Chondrocyte (in vitro differentiated cells): ENCODE results near the gene MGARP. TPM values are rescaled to one million over a fixed set of nuclear protein-coding genes. Genes with fewer than 3 reads are reported as not detected.

Experiments used
- DNase-seq: peaks from one replicate; pipeline ENCODE4 v3.0.0; 2021; ENCODE audit warnings: mixed read lengths, low spot score
- H3K27ac Mint-ChIP-seq: one replicate; pipeline ENCODE4 v1.8.0; 2021; ENCODE audit warnings: mild to moderate bottlenecking, moderate library complexity, mixed read lengths; ENCODE audit not compliant: unreplicated experiment
- H3K27me3 Mint-ChIP-seq: 2 replicates; pipeline ENCODE4 v1.8.0; 2021; ENCODE audit warnings: low read depth, mixed read lengths
- H3K36me3 Mint-ChIP-seq: 2 replicates; pipeline ENCODE4 v1.8.0; 2021; ENCODE audit warnings: low read depth, mixed read lengths
- H3K4me1 Mint-ChIP-seq: 2 replicates; pipeline ENCODE4 v1.8.0; 2021; ENCODE audit warnings: low read depth, mild to moderate bottlenecking, mixed read lengths
- H3K4me3 Mint-ChIP-seq: one replicate; pipeline ENCODE4 v1.8.0; 2021; ENCODE audit warnings: mild to moderate bottlenecking, moderate library complexity, mixed read lengths; ENCODE audit not compliant: unreplicated experiment
- H3K9me3 Mint-ChIP-seq: 2 replicates; pipeline ENCODE4 v1.8.0; 2021; ENCODE audit warnings: low read depth, mixed read lengths
- CTCF ChIP-seq: fragments of 200-600 bp; sonication (generic); IDR thresholded peaks from 2 replicates; pipeline ENCODE4 v1.5.0; 2021; ENCODE audit warnings: antibody characterized with exemption, mild to moderate bottlenecking, moderate library complexity
- total RNA-seq: library from RNA; stranded (reverse); gene quantifications from 3 replicates; pipeline ENCODE4 v1.2.1, GENCODE V29; 2021

The MGARP gene
- total RNA-seq, 1 donor from 2014 or later = 3.5 TPM

GRCh38 chr4:139300431-139301112 is 20.5 kb upstream of the MGARP start:
- H3K27ac Mint-ChIP-seq = peak overlapping the region; percentile 100
- no peaks in the 10 kb centered on the region for H3K27me3 Mint-ChIP-seq
- H3K36me3 Mint-ChIP-seq = peaks cover 5% of the 10 kb centered on the region
- DNase-seq = no peak
- peaks cover 6% of the 10 kb centered on the region for H3K9me3 Mint-ChIP-seq
- TF ChIP-seq CTCF = no peak
- peak overlapping the region; percentile 99 for H3K4me3 Mint-ChIP-seq
- peaks cover 49% of the 10 kb centered on the region for H3K4me1 Mint-ChIP-seq

GRCh38 chr4:139299536-139299935 is 19.5 kb upstream of the MGARP start:
- Mint-ChIP-seq H3K36me3 (peaks cover 3% of the 10 kb centered on the region), H3K27ac (no peak overlapping the region), H3K4me3 (no peak overlapping the region), H3K27me3 (no peaks in the 10 kb centered on the region), H3K9me3 (no peaks in the 10 kb centered on the region), H3K4me1 (peaks cover 50% of the 10 kb centered on the region)
- no peak for TF ChIP-seq CTCF
- no peak for DNase-seq

GRCh38 chr4:139297001-139297410 is 17.0 kb upstream of the MGARP start:
- TF ChIP-seq CTCF = no peak
- DNase-seq = no peak
- peaks cover 4% of the 10 kb centered on the region for H3K36me3 Mint-ChIP-seq
- no peak overlapping the region for H3K4me3 Mint-ChIP-seq
- H3K4me1 Mint-ChIP-seq = peaks cover 30% of the 10 kb centered on the region
- H3K27ac Mint-ChIP-seq = no peak overlapping the region
- H3K27me3 Mint-ChIP-seq = no peaks in the 10 kb centered on the region
- no peaks in the 10 kb centered on the region for H3K9me3 Mint-ChIP-seq

GRCh38 chr4:139295942-139296299 is 15.9 kb upstream of the MGARP start:
- Mint-ChIP-seq H3K27me3 (no peaks in the 10 kb centered on the region), H3K4me1 (peaks cover 30% of the 10 kb centered on the region), H3K27ac (peak overlapping the region; percentile 92)

More at GRCh38 chr4:139295942-139296299, 15.9 kb upstream of the MGARP start:
- TF ChIP-seq CTCF = peak; percentile 42
- H3K4me3 Mint-ChIP-seq = peak overlapping the region; percentile 93
- peaks cover 6% of the 10 kb centered on the region for H3K36me3 Mint-ChIP-seq
- DNase-seq = no peak
- H3K9me3 Mint-ChIP-seq = no peaks in the 10 kb centered on the region
